Measurements from ENCODE around the gene ELOB. TPM values are rescaled to one million over a fixed set of nuclear protein-coding genes. Genes with fewer than 3 reads are reported as not detected.

The ELOB gene
- total RNA-seq, 2 donors from 2014 or later, result 264 to 272 TPM

GRCh38 chr16:2776500-2777139 is 460 bp downstream of the ELOB start:
- H3K27ac Mint-ChIP-seq, result peak overlapping the region; percentile 96
- H3K4me3 Mint-ChIP-seq, result peak overlapping the region; percentile 95
- Histone ChIP-seq H3K9ac (ENCODE audit: extremely low read depth, low read length, poor library complexity, severe bottlenecking) (peak overlapping the region; percentile 87), H3K36me3 (ENCODE audit: control insufficient read depth, insufficient read depth, low read length) (peaks cover 33% of the 10 kb centered on the region), H3K9me3 (ENCODE audit: control insufficient read depth, low read length) (no peaks in the 10 kb centered on the region), H3K27ac (ENCODE audit: low read depth, low read length) (peak overlapping the region; percentile 46), H3K27me3 (ENCODE audit: control insufficient read depth, insufficient read depth, low read length, poor library complexity, severe bottlenecking) (no peaks in the 10 kb centered on the region), H3K4me3 (ENCODE audit: low read length) (peak overlapping the region; percentile 99), H3K4me1 (ENCODE audit: control insufficient read depth, insufficient read depth, low read length) (no peaks in the 10 kb centered on the region)
- peaks cover 33% of the 10 kb centered on the region for H3K36me3 Mint-ChIP-seq (ENCODE audit: low read depth)
- H3K4me1 Mint-ChIP-seq, result peaks cover 15% of the 10 kb centered on the region
- H3K27me3 Mint-ChIP-seq (ENCODE audit: insufficient read depth), result no peaks in the 10 kb centered on the region
- TF ChIP-seq CTCF (conservative IDR thresholded peaks at IDR 0.05), result no peak
- DNase-seq, result no peak
- H3K9me3 Mint-ChIP-seq, result no peaks in the 10 kb centered on the region
- WGBS, 2 experiments (ENCODE audit: insufficient coverage in 1 of 2, insufficient read length in 1 of 2), result 0 to 1% methylated on average over 40 to 72 of the region's 72 CpGs

GRCh38 chr16:2775765-2776499 is 1.1 kb downstream of the ELOB start:
- Mint-ChIP-seq H3K4me1 (peaks cover 15% of the 10 kb centered on the region), H3K36me3 (ENCODE audit: low read depth) (peaks cover 40% of the 10 kb centered on the region), H3K27me3 (ENCODE audit: insufficient read depth) (no peaks in the 10 kb centered on the region), H3K27ac (peak overlapping the region; percentile 96), H3K4me3 (peak overlapping the region; percentile 95), H3K9me3 (no peaks in the 10 kb centered on the region)
- no peaks in the 10 kb centered on the region for H3K9me3 ChIP-seq (ENCODE audit: control insufficient read depth, low read length)
- 60 to 63% methylated on average over 11 of the region's 11 CpGs for WGBS, 2 experiments (ENCODE audit: insufficient coverage in 1 of 2, insufficient read length in 1 of 2)
- H3K36me3 ChIP-seq (ENCODE audit: control insufficient read depth, insufficient read depth, low read length), result peaks cover 39% of the 10 kb centered on the region
- no peak for DNase-seq
- peak overlapping the region; percentile 87 for H3K9ac ChIP-seq (ENCODE audit: extremely low read depth, low read length, poor library complexity, severe bottlenecking)
- TF ChIP-seq CTCF (conservative IDR thresholded peaks at IDR 0.05), result no peak
- H3K4me3 ChIP-seq (ENCODE audit: low read length), result peak overlapping the region; percentile 99
- no peak overlapping the region for H3K27ac ChIP-seq (ENCODE audit: low read depth, low read length)
- H3K27me3 ChIP-seq (ENCODE audit: control insufficient read depth, insufficient read depth, low read length, poor library complexity, severe bottlenecking), result no peaks in the 10 kb centered on the region
- no peaks in the 10 kb centered on the region for H3K4me1 ChIP-seq (ENCODE audit: control insufficient read depth, insufficient read depth, low read length)

- TF ChIP-seq CTCF (conservative IDR thresholded peaks at IDR 0.05), result no peak
- Mint-ChIP-seq H3K36me3 (ENCODE audit: low read depth) (peaks cover 46% of the 10 kb centered on the region), H3K4me3 (peak overlapping the region; percentile 95), H3K4me1 (peaks cover 11% of the 10 kb centered on the region), H3K27ac (peak overlapping the region; percentile 61), H3K27me3 (ENCODE audit: insufficient read depth) (no peaks in the 10 kb centered on the region), H3K9me3 (no peaks in the 10 kb centered on the region)
- Histone ChIP-seq H3K36me3 (ENCODE audit: control insufficient read depth, insufficient read depth, low read length) (peaks cover 47% of the 10 kb centered on the region), H3K27ac (ENCODE audit: low read depth, low read length) (no peak overlapping the region), H3K4me3 (ENCODE audit: low read length) (peak overlapping the region; percentile 99), H3K9ac (ENCODE audit: extremely low read depth, low read length, poor library complexity, severe bottlenecking) (no peak overlapping the region), H3K9me3 (ENCODE audit: control insufficient read depth, low read length) (no peaks in the 10 kb centered on the region), H3K4me1 (ENCODE audit: control insufficient read depth, insufficient read depth, low read length) (no peaks in the 10 kb centered on the region), H3K27me3 (ENCODE audit: control insufficient read depth, insufficient read depth, low read length, poor library complexity, severe bottlenecking) (no peaks in the 10 kb centered on the region)
- WGBS, 2 experiments (ENCODE audit: insufficient coverage in 1 of 2, insufficient read length in 1 of 2), result 91 to 96% methylated on average over 4 to 7 of the region's 7 CpGs
- no peak for DNase-seq
Observed at GRCh38 chr16:2775131-2775716, 1.9 kb downstream of the ELOB start.

Data from endodermal cell (in vitro differentiated cells).